ENCODE data around the gene ERC2. TPM values are rescaled to one million over a fixed set of nuclear protein-coding genes. Genes with fewer than 3 reads are reported as not detected.

Gene ERC2
- total RNA-seq, 2 donors from 2014 or later = 1.2 TPM; not detected in 1

DNA sequence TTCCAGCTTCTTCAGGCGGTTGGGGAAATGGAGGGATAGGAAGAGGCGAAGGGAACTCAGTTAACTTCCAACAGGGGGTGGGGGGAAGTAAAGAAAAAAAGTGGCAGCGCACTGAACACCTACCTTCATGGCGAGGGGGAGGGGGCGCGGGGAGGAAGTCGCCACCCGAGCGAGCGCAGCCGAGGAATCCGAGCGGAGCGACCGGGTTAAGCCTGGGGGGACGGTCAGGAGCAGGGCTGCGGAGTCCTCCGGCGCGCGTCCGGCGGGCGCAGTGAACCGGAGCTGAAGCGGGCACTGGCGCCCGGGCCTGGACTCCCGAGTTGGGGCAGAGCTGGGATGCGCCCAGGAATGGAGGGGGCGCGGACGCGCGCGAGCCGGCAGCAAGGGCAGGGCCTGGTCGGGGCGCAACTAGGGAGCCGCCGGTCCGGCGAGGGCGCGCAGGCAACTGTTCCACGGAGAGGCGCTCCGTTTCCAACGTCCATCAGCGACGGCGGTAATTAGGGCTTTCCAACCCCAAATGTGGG lies 981.3 kb downstream of the ERC2 start, which contains the start of gene WNT5A:
Gene WNT5A (minus strand): TSS at position 450 of the 524 bp plus-strand sequence. CDS start 321 bp downstream, at position 129.
- H3K27me3 ChIP-seq (replicated peaks; ENCODE audit: insufficient read depth) = peaks cover 15% of the 10 kb centered on the region
- no peaks in the 10 kb centered on the region for H3K36me3 ChIP-seq
- no peaks in the 10 kb centered on the region for H3K9me3 ChIP-seq
- H3K4me3 ChIP-seq = peak within 1 kb of the TSS; percentile 75
- H3K4me1 ChIP-seq (ENCODE audit: control insufficient read depth in 1 of 2, low read depth in 2 of 2) = peaks cover 21 to 49% of the 10 kb centered on the region in 2 donors
- no peak within 1 kb of the TSS for H3K27ac ChIP-seq
- ATAC-seq (ENCODE audit: insufficient number of reproducible peaks, low FRiP score, low read depth) (no peak), DNase-seq (ENCODE audit: low spot score) (no peak)
- TF ChIP-seq, protein P1, sequence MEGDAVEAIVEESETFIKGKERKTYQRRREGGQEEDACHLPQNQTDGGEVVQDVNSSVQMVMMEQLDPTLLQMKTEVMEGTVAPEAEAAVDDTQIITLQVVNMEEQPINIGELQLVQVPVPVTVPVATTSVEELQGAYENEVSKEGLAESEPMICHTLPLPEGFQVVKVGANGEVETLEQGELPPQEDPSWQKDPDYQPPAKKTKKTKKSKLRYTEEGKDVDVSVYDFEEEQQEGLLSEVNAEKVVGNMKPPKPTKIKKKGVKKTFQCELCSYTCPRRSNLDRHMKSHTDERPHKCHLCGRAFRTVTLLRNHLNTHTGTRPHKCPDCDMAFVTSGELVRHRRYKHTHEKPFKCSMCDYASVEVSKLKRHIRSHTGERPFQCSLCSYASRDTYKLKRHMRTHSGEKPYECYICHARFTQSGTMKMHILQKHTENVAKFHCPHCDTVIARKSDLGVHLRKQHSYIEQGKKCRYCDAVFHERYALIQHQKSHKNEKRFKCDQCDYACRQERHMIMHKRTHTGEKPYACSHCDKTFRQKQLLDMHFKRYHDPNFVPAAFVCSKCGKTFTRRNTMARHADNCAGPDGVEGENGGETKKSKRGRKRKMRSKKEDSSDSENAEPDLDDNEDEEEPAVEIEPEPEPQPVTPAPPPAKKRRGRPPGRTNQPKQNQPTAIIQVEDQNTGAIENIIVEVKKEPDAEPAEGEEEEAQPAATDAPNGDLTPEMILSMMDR (IDR thresholded peaks at IDR 0.05) = no peak

DNA sequence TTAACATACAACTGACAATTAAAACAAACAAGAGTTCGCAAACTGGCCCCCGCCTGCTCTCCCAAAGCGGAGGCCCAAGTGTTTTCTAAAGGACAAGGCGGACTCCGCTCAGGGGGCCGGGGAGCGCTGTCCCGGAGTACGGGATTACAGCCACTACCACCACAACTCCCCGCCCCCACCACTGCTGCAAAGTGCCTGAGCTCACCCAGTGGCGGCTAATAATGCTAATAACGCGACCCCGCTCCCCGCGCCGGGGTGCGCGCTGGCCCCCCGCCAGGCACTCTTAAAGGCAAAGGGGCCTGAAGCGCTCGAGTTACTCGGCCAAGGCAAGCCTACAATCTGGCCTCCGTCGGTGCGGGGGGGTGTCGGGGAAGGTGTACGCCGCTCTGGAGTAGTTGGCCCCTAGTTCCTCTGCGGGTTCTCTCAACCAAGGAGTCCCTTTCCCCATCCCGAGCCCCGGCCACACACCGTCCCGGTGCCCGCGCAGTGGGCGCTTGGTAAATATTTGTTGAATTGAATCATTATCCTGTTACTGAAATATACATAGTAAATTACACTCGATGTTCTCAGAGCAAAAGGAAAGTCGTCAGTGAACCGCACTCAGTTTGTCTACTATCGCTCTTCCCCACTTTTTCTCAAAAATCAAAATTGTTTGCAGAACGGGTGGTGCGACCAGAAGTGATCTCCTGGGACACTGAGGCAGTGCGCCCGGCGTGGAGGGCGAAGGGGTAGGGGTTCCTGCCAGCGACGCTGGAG lies 982.0 kb downstream of the ERC2 start:
- ATAC-seq (ENCODE audit: insufficient number of reproducible peaks, low FRiP score, low read depth) (no peak), DNase-seq (ENCODE audit: low spot score) (no peak)
- Histone ChIP-seq H3K9me3 (no peaks in the 10 kb centered on the region), H3K27me3 (replicated peaks; ENCODE audit: insufficient read depth) (peaks cover 15% of the 10 kb centered on the region), H3K4me1 (ENCODE audit: control insufficient read depth in 1 of 2, low read depth in 2 of 2) (peaks cover 21 to 55% of the 10 kb centered on the region in 2 donors), H3K36me3 (no peaks in the 10 kb centered on the region), H3K4me3 (peak overlapping the region; percentile 75), H3K27ac (no peak overlapping the region)
- TF ChIP-seq, protein P1 (IDR thresholded peaks at IDR 0.05) = no peak

DNA sequence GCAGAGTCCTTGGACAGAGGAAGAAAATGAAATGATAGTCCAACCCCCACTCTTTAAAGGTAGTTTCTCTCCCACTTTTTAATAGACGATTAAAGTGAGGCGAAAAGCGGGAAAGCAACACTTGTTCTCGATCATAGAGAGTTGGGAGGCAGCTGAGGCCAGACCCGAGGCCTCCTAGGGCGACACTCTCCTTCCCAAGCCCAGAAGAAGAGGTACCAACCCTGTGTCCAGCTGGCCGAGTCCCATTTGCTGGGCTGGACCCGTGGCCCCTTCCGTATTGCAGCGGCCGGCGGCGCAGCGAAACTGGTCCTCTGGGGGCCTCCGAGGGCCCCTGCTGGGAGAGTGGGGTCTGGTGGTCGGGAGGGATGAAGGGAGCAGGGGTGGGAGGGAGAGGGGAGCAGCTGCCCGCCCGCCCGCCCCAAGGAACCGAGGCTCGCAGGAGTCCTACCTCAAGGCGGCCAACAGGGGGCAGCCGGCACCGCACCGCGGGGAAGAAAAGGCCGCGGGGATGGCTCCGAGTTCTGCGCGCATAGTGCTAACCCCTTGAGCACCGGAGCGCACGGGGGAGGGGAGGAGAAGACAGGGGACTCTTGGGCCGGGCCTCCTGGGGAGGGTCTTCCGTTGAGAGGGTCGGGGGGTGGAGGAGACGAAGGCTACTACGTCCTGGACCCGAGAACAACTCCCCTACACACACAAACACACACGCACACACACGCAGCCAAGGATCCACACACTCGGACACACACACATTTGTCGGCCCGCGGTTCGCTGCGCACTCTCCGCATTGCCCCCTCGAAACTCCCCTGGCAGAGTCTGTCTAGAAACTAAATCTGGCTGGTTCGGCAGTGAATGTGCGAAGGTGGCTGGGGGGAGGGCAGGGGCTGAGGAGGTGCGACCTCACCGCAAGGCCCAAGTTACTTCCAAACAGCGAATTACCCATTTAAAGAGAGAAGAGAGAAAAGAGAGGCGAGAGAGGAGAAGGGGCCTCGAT lies 983.2 kb downstream of the ERC2 start:
- H3K4me1 ChIP-seq (ENCODE audit: control insufficient read depth in 1 of 2, low read depth in 2 of 2) = peaks cover 21 to 62% of the 10 kb centered on the region in 2 donors
- H3K27ac ChIP-seq = no peak overlapping the region
- no peak for DNase-seq (ENCODE audit: low spot score)
- H3K9me3 ChIP-seq = no peaks in the 10 kb centered on the region
- H3K36me3 ChIP-seq = no peaks in the 10 kb centered on the region
- no peak for ATAC-seq (ENCODE audit: insufficient number of reproducible peaks, low FRiP score, low read depth)
- peaks cover 23% of the 10 kb centered on the region for H3K27me3 ChIP-seq (replicated peaks; ENCODE audit: insufficient read depth)
- peak overlapping the region; percentile 75 for H3K4me3 ChIP-seq
- TF ChIP-seq, protein P1 (IDR thresholded peaks at IDR 0.05) = peak; percentile 84

DNA sequence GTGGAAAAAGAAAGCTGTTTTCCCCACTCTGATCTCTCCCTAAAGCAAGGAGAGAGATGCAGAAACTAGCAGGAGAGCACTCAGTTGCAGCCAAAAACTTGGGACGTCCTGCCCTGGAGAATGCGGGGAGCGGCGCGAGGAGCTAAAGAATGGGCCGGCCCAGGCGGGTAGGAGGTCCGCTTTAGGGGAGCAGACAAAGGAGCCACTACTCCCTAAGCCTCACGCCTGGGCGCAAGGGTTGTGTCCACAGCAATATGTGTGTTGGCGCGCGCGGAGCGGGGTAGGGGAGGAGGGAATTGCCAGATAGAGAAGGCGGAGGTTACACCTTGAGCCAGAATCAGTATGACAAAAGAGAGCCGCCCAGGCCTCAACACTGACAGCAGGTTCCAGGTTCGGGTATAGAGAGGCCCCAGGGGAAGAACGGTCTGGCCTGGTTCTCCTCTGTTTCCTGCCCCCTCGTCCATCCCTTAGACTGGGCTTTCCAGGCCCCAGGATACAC lies 984.0 kb downstream of the ERC2 start:
- no peak overlapping the region for H3K27ac ChIP-seq
- H3K4me1 ChIP-seq (ENCODE audit: control insufficient read depth in 1 of 2, low read depth in 2 of 2) = peaks cover 21 to 56% of the 10 kb centered on the region in 2 donors
- DNase-seq (ENCODE audit: low spot score) (no peak), ATAC-seq (ENCODE audit: insufficient number of reproducible peaks, low FRiP score, low read depth) (no peak)
- no peak overlapping the region for H3K4me3 ChIP-seq
- TF ChIP-seq, protein P1 (IDR thresholded peaks at IDR 0.05) = no peak
- no peaks in the 10 kb centered on the region for H3K36me3 ChIP-seq
- H3K9me3 ChIP-seq = no peaks in the 10 kb centered on the region
- peaks cover 27% of the 10 kb centered on the region for H3K27me3 ChIP-seq (replicated peaks; ENCODE audit: insufficient read depth)
